B cell (primary cell): Measurements from ENCODE around the gene STAC. TPM values are rescaled to one million over a fixed set of nuclear protein-coding genes. Genes with fewer than 3 reads are reported as not detected.

Experiments
- ATAC-seq: fragments of 200-7000 bp; cut with Tn5 transposase; one replicate; pipeline ENCODE4 v1.10.0; 2021; ENCODE audit warnings: low read depth, mild to moderate bottlenecking, moderate number of reproducible peaks, moderate library complexity
- CTCF ChIA-PET: fragments of 350-600 bp; sonication (Branson Sonifier 250); formaldehyde crosslinking; loops from one replicate; lab custom pipeline; 2021; ENCODE audit warnings: antibody characterized with exemption, inconsistent platforms; lab: Charles Lee
- POLR2A ChIA-PET: fragments of 350-600 bp; sonication (Branson Sonifier 250); formaldehyde crosslinking; loops from one replicate; lab custom pipeline; 2021; ENCODE audit warnings: antibody characterized with exemption; lab: Charles Lee
- DNase-seq: peaks from one replicate; pipeline ENCODE4 v3.0.0; 2013
- H2AFZ ChIP-seq: 2 replicates; pipeline ENCODE4 v1.6.1; 2012; ENCODE audit warnings: mild to moderate bottlenecking, low read depth, low read length; ENCODE audit not compliant: insufficient read depth, poor library complexity, severe bottlenecking
- H3K27ac ChIP-seq, 2 donors: 1 replicate in 1 of 2; 2 replicates in 1 of 2; pipeline ENCODE4 v1.5.1; 2012 to 2013; ENCODE audit warnings: low read length in 2 of 2, mild to moderate bottlenecking in 2 of 2, moderate library complexity in 1 of 2
- H3K27me3 ChIP-seq, 4 experiments: fragments of 200-600 bp in 1 of 4; sonication (generic) in 1 of 4; replicated peaks in 1 of 4; 1 replicate in 2 of 4; 2 replicates in 2 of 4; pipeline versions ENCODE4 v1.6.1 to v1.7.0; 2013 to 2016; ENCODE audit warnings: low read length in 3 of 4, mild to moderate bottlenecking in 2 of 4, mixed read lengths in 1 of 4, moderate library complexity in 1 of 4; ENCODE audit not compliant: insufficient read depth in 4 of 4, control insufficient read depth in 3 of 4; ENCODE audit errors: control extremely low read depth in 1 of 4
- H3K36me3 ChIP-seq, 2 experiments: replicated peaks in 1 of 2; 1 replicate in 1 of 2; 2 replicates in 1 of 2; pipeline versions ENCODE4 v1.6.1 to v1.7.1; 2013; ENCODE audit warnings: low read length in 1 of 2; ENCODE audit not compliant: insufficient read depth in 2 of 2, control insufficient read depth in 1 of 2; ENCODE audit errors: control extremely low read depth in 1 of 2, extremely low read depth in 1 of 2
- H3K4me1 ChIP-seq, 2 donors: fragments of 200-600 bp in 1 of 2; sonication (generic) in 1 of 2; 1 replicate in 1 of 2; 2 replicates in 1 of 2; pipeline versions ENCODE4 v1.5.1 to v1.6.1; 2013 to 2017; ENCODE audit warnings: low read length in 2 of 2; ENCODE audit not compliant: control insufficient read depth in 2 of 2, insufficient read depth in 2 of 2
- H3K4me2 ChIP-seq: replicated peaks from 2 replicates; pipeline ENCODE3; 2012; ENCODE audit warnings: mild to moderate bottlenecking, low read depth, low read length; ENCODE audit not compliant: poor library complexity, severe bottlenecking
- H3K4me3 ChIP-seq, 5 experiments: fragments of 200-600 bp in 1 of 5; sonication (generic) in 1 of 5; 1 replicate in 3 of 5; 2 replicates in 2 of 5; pipeline versions ENCODE4 v1.5.1 to v1.7.0; 2011 to 2016; ENCODE audit warnings: low read length in 4 of 5, mild to moderate bottlenecking in 4 of 5, low read depth in 2 of 5, control low read depth in 1 of 5, moderate library complexity in 1 of 5; ENCODE audit not compliant: insufficient read depth in 1 of 5; ENCODE audit errors: control extremely low read depth in 1 of 5, extremely low read depth in 1 of 5
- H3K79me2 ChIP-seq: fragments of 200-600 bp; sonication (generic); one replicate; pipeline ENCODE4 v1.6.0; 2016; ENCODE audit warnings: low read length; ENCODE audit not compliant: control insufficient read depth, insufficient read depth
- H3K9ac ChIP-seq: fragments of 200-600 bp; sonication (generic); 2 replicates; pipeline ENCODE4 v1.6.1; 2017; ENCODE audit warnings: mild to moderate bottlenecking, low read length, moderate library complexity
- H3K9me3 ChIP-seq, 3 donors: one replicate each; pipeline versions ENCODE4 v1.6.1 to v1.7.1; 2013; ENCODE audit warnings: low read length in 2 of 3; ENCODE audit not compliant: control insufficient read depth in 2 of 3, insufficient read depth in 1 of 3; ENCODE audit errors: control extremely low read depth in 1 of 3
- H4K20me1 ChIP-seq: 2 replicates; pipeline ENCODE4 v1.6.0; 2012; ENCODE audit warnings: mild to moderate bottlenecking, low read length; ENCODE audit not compliant: insufficient read depth, control insufficient read depth, poor library complexity, severe bottlenecking
- H3K27ac Mint-ChIP-seq: one replicate; pipeline ENCODE4 v1.8.0; 2021; ENCODE audit warnings: mixed read lengths
- H3K27me3 Mint-ChIP-seq: one replicate; pipeline ENCODE4 v1.8.0; 2021; ENCODE audit warnings: mixed read lengths
- H3K4me1 Mint-ChIP-seq: one replicate; pipeline ENCODE4 v1.8.0; 2021; ENCODE audit warnings: mixed read lengths
- H3K4me3 Mint-ChIP-seq: one replicate; pipeline ENCODE4 v1.8.0; 2021; ENCODE audit warnings: mixed read lengths
- H3K9me3 Mint-ChIP-seq: one replicate; pipeline ENCODE4 v1.8.0; 2022; ENCODE audit warnings: mixed read lengths; ENCODE audit not compliant: insufficient read depth
- CTCF ChIP-seq: fragments of 200-600 bp; IDR thresholded peaks from one replicate; pipeline ENCODE4 v1.8.0; 2022; ENCODE audit warnings: antibody characterized with exemption, mild to moderate bottlenecking
- EZH2 ChIP-seq: IDR thresholded peaks from 2 replicates; pipeline ENCODE4 v1.6.1; 2012; ENCODE audit warnings: borderline replicate concordance, low read depth, mild to moderate bottlenecking, moderate library complexity, low read length; ENCODE audit not compliant: insufficient read depth, poor library complexity, severe bottlenecking
- WGBS: methylation state at CpG from one replicate; pipeline ENCODE4 v1.1.5; 2013; ENCODE audit warnings: missing lambda C conversion rate; ENCODE audit not compliant: insufficient coverage; 5-methylcytosine and 5-hydroxymethylcytosine counted together
- intact Hi-C: fragments of 100-400 bp; cut with micrococcal nuclease; formaldehyde crosslinking; loops from one replicate; pipeline ENCODE4 v1.10.0; 2022
- polyA plus RNA-seq: library from polyadenylated mRNA; depleted of rRNA; stranded (reverse); fragments of >200 nt; gene quantifications from 2 replicates; pipeline ENCODE4 v1.2.3, GENCODE V29; 2012
- total RNA-seq, 2 donors: library from RNA; stranded (reverse); fragments of 120-200 nt in 1 of 2; gene quantifications; 1 replicate in 1 of 2; 2 replicates in 1 of 2; pipeline versions ENCODE4 v1.2.3 to v1.2.4, GENCODE V29; 2013 to 2022

STAC gene
- total and polyA plus RNA-seq, 2 donors (not counting 1 experiment from before 2014, with no cell fraction given) = not detected

GRCh38 chr3:36367912-36368573 is 12.3 kb upstream of the STAC start:
- no peak overlapping the region for H3K27ac ChIP-seq
- TF ChIP-seq EZH2 (no peak), CTCF (no peak)
- no peak overlapping the region for H3K27ac Mint-ChIP-seq
- POLR2A ChIA-PET = no interaction called here
- H3K4me3 Mint-ChIP-seq = no peak overlapping the region
- no peak for ATAC-seq
- no peak overlapping the region for H3K9ac ChIP-seq
- no peak for DNase-seq
- H3K9me3 Mint-ChIP-seq = no peaks in the 10 kb centered on the region
- H3K79me2 ChIP-seq = no peaks in the 10 kb centered on the region
- no peaks in the 10 kb centered on the region for H3K36me3 ChIP-seq
- no peak overlapping the region for H2AFZ ChIP-seq
- H3K4me2 ChIP-seq = no peak overlapping the region
- H3K27me3 Mint-ChIP-seq = no peaks in the 10 kb centered on the region
- no peaks in the 10 kb centered on the region for H3K4me1 Mint-ChIP-seq
- no peaks in the 10 kb centered on the region for H3K4me1 ChIP-seq
- H3K27me3 ChIP-seq = no peaks in the 10 kb centered on the region
- WGBS = no CpG with 5 or more reads among the region's 3 CpGs
- CTCF ChIA-PET = no interaction called here
- no peaks in the 10 kb centered on the region for H4K20me1 ChIP-seq
- H3K4me3 ChIP-seq = no peak overlapping the region
- peaks cover 0 to 4% (median 0%) of the 10 kb centered on the region in 3 donors for H3K9me3 ChIP-seq
- intact Hi-C loops = no loop called here

- Histone ChIP-seq H3K79me2 (no peaks in the 10 kb centered on the region), H3K27me3 (no peaks in the 10 kb centered on the region), H4K20me1 (no peaks in the 10 kb centered on the region), H3K9me3 (peaks cover 0 to 1% (median 0%) of the 10 kb centered on the region in 3 donors), H3K27ac (no peak overlapping the region), H2AFZ (no peak overlapping the region), H3K36me3 (no peaks in the 10 kb centered on the region), H3K4me2 (no peak overlapping the region), H3K4me3 (no peak overlapping the region), H3K4me1 (no peaks in the 10 kb centered on the region), H3K9ac (no peak overlapping the region)
- H3K4me3 Mint-ChIP-seq = no peak overlapping the region
- intact Hi-C loops = no loop called here
- POLR2A ChIA-PET = no interaction called here
- no peaks in the 10 kb centered on the region for H3K9me3 Mint-ChIP-seq
- ATAC-seq = no peak
- H3K27ac Mint-ChIP-seq = no peak overlapping the region
- CTCF ChIA-PET = no interaction called here
- no peak for TF ChIP-seq EZH2
- TF ChIP-seq CTCF = no peak
- no peaks in the 10 kb centered on the region for H3K4me1 Mint-ChIP-seq
- no peak for DNase-seq
- H3K27me3 Mint-ChIP-seq = peaks cover 4% of the 10 kb centered on the region
Measured at GRCh38 chr3:36372534-36372935, 7.8 kb upstream of the STAC start.
